Placental pericyte (primary cell): Measurements from ENCODE around the gene HAPLN1. TPM values are rescaled to one million over a fixed set of nuclear protein-coding genes. Genes with fewer than 3 reads are reported as not detected.

ENCODE experiments used
- small RNA-seq: library from RNA; depleted of rRNA; stranded (forward); fragments of <200 nt; gene quantifications from one replicate; pipeline ENCODE3, GENCODE V24; 2012; ENCODE audit warnings: low replicate concordance
- total RNA-seq: library from RNA; depleted of rRNA; stranded (reverse); fragments of >200 nt; gene quantifications from 2 replicates; pipeline ENCODE4 v1.2.3, GENCODE V29; 2012

HAPLN1 gene
- total RNA-seq = 1.1 TPM in 1 of 2 replicates, not detected in the other

DNA sequence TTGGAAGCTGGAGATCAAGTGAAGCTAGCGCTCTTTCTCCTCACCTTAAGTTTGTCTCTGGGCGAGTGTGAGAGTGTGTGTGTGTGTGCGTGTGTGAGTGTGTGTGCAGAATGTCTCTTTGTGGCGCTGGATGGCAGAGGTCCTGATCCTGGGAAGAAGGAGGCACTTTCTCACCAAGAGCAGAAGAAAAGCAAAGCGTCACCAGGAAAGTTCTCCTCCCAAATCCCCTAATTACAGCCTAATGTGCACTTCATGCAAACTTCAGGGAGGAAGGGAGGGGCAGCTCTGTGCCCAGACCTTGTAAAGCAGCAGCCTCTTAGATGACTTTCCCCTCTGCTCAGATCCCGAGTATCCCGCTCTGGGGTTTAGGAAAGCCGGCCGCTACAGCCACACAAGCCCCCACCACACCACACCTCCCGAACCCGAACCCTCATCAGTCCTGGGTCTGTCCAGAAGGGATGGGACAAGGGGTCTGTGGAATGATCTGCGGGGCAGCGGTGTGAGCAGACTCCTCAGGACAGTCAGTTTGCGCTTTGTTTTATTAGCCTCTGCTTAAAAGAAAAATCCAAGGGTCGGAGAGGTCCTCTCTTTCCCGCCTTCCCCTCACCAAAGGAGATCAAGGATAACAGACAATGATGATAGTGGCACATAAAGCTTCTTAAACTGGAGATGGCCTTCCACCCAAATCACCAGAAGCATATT, at the start of gene HAPLN1:
HAPLN1 (minus strand) TSS at position 20 of the 702 bp plus-strand sequence. CDS start 47,332 bp downstream, outside the sequence.

Small RNA genes within 50 kb of the gene (small RNA-seq; reads per million reads assigned to genes)
- gene RN7SKP295 (not detected), gene RNU6-620P (0.13 reads per million)

Other genes with a start within 250 kb of the HAPLN1 start
- gene VCAN, start 249.1 kb downstream of the HAPLN1 start, total RNA-seq = 200 and 945 TPM in 2 replicates